Measurements from ENCODE around the gene ADAM10.

Gene ADAM10

DNA sequence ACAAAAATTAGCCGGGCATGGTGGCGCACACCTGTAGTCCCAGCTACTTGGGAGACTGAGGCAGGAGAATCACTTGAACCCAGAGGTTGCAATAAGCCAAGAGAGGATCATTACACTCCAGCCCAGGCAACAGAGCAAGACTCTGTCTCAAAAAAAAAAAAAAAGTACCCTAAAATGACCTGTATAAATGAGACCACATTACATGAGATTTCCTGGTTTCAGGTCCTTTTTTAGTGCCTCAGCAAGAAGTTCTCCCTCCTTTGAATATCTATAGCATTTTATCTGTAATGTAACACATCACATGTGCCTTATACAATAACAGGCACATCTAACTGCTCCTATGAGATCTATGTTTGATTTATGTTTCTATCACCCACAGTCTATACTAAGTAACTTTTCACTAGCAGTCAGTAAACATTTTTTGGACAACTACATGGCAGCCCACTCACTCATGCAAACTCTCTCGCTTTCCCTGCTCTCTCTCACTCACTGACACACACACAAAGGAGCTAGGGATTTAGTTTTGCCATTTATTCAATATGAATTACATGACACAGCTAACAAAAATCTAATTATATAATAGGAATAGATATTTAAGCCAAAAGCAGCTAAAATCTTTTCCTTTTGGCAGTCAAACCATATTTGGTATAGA is 34.1 kb downstream of the ADAM10 start:
- DNase-seq, result no peak

DNA sequence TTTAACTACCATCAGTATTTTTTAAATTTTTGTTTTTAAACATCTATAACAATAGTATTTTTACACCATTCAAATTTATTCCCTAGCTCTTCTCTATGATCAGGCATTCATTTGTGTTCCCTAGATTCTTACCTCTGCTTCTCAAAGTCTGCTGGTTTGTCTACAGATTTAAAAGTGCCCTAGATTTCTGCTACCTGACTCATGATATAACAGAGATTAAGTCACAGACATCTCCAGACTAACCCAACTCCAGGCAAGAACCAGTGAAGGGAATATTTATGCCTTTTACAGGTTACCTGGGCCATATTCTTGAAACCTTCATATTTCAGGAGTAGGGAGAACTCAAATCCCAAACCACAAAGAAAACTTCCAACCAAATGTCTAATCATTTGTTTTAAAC is 38.8 kb downstream of the ADAM10 start:
- DNase-seq, result no peak

DNA sequence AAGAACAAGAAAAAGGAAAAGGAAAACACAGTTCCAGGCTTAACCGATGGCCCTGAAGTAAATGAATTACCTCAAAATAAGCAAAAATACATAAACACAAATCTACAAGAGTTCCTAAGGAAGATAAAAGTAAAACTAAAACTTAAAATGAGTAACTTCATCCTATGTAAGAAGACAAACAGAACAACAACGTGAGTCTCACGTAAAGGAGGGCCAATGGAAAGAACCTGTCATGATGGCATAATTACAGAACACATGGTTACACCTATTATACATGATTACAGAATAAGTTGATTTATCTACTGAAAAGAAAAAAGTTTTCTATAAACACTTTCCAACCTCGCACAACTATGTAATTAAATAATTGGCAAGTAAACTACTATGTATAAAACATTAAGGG is 42.1 kb downstream of the ADAM10 start:
- DNase-seq, result no peak

DNA sequence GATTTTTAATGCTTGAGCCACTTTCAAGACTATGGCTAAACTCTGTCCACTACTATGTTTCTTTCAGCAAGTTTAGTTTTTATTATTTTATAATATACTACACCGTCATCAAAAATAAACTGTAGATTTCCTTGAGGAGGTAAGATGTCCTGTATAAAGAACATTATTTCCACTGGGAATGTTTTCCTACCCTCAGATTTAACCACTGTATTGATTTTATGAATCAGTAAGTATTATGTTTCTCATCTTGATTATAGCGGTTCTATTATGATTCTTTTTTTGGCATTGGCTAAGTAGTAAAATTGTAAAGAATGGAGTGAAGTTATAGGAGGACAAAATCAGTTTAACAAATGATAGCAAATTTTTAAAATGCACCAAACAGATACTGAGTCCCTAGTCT is 44.4 kb downstream of the ADAM10 start:
- no peak for DNase-seq

DNA sequence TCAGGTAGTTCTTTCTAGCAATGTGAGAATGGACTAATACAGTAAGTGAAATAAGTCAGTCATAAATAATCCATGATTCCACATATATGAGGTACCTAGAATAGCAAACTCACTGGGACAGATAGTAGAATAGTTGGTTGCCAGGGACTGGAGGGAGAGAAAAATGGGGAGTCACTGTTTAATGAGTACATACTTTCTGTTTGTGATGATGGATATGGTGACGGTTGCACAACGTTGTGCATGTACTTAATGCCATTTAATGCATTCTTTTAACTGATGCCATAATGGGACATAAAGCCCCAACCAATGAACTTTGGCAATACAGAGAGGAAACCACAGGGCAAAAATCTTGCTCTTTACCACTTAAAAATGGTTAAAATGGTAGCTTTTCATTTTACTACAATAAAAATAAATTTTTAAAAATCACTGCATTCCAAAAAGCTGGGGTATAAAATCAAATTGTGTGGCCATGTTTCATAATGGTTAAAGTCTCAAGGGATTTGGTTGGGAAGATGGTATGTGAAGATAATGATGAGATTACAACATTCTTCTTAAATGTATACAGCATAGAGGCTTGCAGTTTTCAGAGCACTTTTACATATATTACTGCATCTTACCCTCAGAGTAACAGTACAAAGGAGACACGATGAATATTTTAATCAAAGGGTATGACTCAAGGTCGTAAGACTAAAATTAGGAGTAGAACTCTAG is 45.2 kb downstream of the ADAM10 start:
- DNase-seq, result no peak

DNA sequence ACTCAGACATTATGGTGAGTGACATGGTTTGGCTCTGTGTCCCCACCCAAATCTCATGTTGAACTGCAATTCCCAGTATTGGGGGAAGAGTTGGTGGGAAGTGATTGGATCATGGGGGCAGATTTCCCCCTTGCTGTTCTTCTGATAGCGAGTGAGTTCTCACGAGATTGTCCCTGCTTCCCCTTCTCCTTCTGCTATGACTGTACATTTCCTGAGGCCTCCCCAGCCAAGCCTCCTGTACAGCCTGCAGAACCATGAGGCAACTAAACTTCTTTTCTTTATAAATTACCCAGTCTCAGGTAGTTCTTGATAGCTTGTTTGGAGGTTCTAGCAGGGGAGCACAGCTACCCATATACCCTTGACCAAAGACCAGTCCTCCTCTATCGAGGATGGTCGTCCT is 45.9 kb downstream of the ADAM10 start:
- no peak for DNase-seq

DNA sequence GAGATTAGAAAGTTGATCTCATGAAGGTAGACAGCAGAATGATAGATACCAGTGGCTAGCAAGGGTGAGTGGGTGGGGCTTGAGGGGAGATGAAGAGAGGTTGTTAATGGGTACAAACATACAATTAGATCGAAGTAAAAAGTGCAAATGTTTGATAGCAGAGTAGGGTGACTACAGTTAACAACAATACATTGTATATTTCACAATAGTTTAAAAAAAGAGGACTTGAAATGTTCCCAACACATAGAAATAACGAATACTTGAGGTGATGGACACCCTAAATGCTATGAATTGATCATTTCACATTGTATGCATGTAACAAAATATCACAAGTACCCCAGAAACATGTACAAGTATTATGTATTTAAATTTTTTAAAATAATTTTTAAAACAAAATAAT is 47.3 kb downstream of the ADAM10 start:
- no peak for DNase-seq

DNA sequence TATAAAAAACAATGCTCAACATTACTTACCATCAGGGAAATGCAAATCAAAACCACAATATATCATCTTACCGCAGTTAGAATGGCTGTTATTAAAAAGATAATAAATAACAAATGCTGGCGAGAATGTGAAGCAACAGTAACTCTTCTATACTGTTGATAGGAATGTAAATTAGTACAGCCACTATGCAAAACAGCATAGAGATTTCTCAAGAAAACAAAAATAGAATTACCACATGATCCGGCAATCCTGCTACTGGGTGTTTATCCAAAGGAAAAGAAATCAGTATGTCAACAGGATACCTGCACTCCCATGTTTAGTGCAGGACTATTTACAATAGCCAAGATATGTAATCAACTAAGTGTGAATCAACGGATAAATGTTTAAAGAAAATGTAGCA is 48.1 kb downstream of the ADAM10 start:
- DNase-seq, result no peak

DNA sequence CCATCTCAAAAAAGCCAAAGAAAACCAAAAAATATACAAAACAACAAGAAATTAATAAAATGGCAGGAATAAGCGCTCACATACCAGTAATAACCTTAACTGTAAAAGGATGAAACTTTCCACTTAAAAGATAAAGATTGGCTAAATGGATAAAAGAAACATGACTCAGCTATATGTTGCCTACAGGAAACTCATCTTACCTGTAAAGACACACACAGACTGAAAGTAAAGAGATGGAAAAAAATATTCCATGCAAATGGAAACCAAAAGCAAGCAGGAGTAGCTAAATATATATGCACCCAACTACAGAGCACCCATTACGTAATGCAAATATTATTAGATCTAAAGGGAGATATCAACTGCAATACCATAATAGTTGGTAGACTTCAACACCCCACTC is 49.7 kb downstream of the ADAM10 start:
- no peak for DNase-seq

DNA sequence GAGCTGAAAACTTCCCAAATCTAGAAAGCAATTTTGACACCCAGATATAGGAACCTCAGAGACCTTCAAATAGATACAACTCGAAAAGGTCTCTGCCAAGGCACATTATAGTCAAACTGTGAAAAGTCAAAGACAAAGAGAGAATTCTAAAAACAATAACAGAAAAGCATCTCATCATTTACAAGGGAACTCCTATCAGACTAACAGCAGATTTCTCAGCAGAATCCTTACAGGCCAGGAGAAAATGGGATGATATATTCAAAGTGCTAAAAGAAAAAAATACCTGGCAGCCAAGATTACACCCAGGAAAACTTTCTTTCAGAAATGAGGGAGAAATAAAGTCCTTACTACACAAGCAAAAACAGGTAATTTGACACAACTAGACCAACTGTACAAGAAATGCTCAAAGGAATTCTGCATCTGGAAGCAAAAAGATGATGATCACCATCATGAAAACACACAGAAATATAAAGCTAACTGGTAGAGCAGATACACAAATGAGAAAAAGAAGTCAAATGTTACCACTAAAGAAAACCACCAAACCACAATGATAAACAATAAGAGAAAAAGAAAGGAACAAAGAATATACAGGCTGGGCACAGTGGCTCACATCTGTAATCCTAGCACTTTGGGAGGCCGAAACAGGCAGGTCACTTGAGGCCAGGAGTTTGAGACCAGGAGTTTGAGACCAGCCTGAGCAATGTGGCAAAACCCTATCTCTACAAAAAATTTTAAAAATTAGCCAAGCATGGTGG is 50.4 kb downstream of the ADAM10 start:
- no peak for DNase-seq

DNA sequence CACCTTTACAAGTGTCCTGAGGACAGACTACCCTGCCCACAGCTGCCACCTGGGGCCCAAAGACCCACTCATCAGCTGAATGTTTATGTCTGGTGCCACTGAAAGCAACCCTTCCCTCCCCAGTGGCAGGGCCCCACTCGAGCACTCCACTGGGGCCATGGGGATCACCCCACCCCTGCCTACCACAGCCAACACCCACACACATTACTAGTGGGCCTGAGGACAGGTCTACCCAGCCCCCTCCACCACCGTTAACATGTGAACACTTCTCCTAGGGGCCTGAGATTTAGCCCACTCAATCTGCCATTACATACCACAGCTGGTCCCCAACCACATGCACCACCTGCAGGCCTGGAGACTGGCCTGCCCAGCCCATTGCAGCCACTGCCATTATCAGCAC is 52.3 kb downstream of the ADAM10 start:
- DNase-seq, result no peak

DNA sequence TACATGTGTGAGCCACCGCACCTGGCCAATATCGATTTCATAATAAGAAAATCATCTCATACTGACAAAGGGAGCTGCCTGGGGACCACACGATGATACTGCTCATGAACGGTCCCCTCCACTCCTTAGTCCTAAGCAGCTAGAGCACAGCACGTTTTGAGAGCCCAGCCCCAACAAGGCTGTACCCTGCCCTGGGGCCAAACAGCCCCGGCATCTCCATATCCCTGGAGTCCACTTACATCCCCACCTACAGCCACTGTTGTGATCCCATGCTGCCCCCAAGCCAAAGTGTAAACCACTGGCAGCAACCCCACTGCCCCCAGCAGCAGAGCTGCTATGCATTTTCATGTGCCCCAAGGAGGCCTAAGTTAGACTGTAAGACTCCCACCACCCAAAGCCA is 52.8 kb downstream of the ADAM10 start:
- no peak for DNase-seq

DNA sequence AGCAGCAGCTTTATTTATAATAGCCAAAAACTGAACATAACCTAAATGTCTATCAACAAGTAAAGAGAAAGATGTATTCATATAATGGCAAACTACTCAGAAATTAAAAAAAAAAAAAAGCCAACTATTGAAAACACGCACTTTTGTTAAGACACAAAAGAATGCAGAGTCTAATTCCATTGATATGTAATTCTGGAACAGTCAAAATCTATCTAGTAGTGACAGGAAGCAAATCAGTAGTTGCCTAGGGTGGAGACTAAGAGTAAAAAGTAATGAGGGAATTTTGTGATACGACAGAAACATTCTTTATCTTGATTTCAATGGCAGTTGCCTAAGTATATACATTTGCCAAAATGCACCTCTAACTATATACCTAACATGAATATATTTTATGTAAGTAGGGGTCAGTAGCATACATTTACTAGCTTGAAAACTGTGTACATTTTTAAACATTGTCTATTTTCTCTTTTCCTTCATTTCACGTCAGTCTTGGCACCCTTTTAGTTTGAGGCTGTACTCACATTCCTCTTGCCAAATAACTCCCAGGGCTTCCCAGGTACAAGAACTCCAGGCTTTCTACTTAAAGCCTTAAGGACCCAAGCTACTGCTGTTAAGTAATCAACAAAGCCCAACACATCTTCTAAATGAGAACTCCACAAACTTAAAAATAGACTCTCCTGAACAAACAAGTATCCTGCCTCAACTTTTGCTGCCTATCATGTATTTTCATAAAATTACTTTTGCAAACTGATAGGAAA is 54.7 kb downstream of the ADAM10 start:
- DNase-seq, result no peak

DNA sequence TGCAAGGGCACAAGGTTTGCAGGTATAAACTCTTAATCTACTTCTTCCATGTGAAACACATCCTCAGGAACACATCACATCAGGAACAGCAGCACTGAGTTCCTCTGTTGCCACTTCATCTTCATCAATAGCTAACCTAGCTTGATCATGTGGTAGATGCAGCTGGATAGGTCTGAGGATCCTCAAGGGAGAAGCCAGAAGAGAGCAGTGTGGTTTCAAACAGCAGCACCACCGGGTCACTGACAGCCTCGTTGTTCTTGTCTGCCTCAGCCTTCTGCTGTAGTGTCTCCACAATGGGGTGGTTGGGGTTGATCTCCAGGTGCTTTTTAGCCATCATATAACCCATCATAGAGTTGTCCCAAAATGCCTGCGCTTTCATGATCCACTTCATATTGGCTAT is 58.8 kb downstream of the ADAM10 start:
- DNase-seq, result no peak

DNA sequence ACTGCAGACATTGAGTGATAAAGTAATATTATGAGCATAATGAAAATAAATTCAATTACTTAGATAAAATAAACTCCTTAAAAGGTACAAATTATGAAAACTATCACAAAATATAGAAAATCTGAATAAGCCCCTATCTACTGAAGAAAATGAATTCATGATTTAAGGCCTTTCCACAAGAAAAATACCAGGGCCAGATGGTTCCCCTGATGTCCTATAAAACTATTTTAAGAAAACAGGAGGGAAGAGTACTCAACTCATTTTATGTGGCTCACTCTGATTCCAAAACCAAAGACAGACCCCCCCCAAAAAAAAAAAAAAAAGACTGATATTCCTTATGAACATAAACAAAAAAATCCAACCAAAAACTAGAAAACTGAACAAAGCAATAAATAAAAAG is 59.9 kb downstream of the ADAM10 start:
- DNase-seq, result no peak

DNA sequence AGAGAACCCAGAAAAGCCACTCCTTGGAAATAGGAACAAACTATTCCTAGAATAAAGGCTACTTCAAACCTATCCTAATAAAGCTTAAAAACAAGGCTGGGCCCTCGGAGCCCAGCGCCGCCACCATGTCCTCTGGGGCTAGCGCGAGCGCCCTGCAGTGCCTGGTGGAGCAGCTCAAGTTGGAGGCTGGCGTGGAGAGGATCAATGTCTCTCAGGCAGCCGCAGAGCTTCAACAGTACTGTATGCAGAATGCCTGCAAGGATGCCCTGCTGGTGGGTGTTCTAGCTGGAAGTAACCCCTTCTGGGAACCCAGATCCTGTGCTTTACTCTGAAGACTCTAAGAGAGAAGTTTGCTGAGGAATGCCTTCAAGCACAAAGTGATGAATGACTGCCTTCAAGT is 63.2 kb downstream of the ADAM10 start:
- DNase-seq, result no peak

DNA sequence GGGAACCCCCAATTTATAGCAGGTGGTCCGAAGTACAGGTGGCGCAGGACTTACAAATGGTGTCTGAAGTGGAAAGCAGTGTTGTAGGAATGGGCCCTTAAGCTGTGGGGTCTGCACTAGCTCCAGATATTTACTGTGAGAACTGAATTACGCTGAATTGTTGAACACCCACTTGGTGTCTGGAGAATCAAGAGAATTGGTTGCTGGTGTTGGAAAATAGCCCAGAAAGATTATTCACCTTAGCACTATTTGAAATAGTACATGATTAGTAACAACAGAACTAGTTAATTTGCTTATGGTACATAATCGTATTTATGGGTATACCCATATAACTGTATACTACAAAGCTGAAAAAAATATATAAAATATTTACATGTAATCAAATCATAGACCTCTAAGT is 64.8 kb downstream of the ADAM10 start:
- no peak for DNase-seq

DNA sequence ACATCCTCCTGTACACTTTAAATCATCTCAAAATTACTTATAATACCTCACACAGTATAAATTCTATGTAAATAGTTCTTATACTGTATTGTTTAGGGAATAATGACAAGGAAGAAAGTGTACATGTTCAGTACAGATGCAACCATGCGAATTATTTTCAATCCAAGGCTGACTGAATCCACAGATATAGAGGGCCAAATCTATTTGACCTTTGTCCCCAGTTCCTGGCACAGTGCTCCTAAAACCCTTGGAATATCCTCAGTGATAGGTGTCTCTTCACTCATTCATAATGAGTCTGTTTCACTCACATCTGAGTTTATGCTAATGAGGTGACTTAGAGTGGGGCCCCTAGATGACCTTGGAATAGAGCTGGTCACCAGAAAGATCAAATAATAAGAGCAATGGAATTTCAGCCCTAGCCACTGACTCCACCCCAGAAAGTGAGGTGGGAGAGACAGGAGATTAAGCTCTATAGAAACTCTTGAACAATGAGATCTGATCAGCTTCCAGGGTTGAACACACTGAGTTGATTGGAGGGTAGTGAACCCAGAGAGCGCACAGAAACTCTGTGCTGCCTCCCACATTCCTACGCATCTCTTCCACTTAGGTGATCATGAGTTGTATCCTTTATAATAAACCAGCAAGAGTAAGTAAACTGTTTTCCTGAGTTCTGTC is 65.3 kb downstream of the ADAM10 start:
- DNase-seq, result no peak

DNA sequence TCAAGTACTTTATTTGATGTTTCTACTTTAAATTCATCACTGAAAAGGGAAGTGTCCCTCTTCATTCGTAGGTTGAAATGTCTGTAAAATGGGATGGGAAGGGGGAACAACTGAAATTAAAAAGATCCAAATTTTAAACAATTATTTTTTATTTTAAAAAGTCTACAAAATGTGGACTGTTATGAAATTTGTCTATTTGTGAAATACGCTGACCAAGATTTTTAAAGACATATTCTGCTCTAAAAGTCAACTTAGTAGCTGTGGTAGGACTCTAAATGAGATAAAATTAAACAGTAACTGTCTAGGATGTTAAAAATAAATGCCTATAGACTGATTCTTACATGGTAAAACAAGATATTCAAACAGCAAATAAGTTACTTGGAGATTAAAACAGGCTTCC is 67.3 kb downstream of the ADAM10 start:
- DNase-seq, result no peak

DNA sequence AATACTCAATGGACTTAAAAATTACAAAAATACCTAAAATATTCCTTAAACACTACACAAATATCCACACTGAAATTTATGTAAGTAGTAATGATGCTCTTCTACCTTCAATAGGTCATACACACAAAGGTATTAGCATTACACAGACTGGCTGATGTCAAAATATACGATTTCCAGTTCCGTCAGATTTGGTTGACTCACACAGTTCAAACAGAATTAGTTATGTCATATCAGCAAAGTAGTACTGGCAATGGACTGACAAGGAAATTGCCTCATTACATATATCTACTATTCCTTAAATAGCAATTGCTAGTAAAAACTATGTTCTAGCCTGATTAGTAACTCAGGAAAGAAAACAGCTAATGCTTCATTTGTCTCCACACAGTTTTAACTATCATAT is 70.8 kb downstream of the ADAM10 start:
- DNase-seq, result no peak

DNA sequence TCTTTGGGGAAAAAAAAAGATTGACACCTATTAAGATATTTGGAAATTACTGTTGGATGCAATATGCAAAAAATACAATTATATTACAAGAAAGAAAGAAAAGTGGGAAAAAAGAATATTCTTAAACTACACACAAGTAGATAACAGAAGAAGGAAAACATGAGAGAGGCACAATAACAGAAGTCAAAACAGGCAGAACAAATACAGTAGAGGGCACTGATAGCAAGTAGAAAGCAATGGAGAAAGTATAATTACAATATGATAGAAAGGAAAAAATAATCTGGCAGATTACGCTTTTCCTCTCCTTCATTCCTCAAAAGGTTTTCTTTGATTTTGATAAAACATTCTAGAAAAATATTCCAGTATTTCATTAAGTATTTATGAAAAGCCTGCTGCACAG is 72.1 kb downstream of the ADAM10 start:
- DNase-seq, result no peak

DNA sequence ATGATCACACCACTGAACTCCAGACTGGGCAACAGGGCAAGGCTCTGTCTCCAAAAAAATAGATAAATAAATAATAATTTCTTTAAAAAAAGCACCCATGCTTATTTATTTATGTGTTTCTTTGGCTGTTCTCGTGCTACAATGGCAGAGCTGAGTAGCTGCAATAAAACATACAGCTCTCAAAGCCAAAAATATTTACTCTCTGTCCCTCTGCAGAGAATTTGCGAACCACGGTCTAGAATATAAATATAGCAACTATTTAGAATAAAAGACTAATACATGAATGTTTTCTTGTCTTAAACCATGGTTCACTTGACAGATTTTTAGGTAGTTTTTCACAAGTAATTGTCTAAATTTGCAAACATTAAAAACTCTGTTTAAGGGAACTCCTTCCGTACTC is 72.7 kb downstream of the ADAM10 start:
- no peak for DNase-seq

DNA sequence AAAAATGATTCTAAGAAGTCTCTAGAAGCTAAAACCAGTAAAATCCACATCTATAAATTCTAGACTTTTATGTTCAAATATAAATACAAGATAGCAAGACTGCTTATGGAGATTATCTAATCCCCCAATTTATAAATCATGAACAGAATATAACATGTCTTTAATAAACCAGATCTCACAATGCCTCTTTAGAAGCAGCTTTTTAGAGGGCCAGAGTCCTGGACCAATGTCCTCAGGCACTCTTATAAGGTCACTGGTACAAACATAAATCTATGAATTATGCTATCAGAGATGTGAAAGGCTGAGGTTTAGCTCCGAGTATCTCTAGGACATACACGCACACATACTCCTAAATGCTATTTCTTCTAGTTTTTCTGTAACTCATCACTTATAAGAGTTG is 78.3 kb downstream of the ADAM10 start:
- no peak for DNase-seq

All from AML-193 (cell line).